Measurements from ENCODE around the gene KCNMA1. TPM values are rescaled to one million over a fixed set of nuclear protein-coding genes. Genes with fewer than 3 reads are reported as not detected.

The KCNMA1 gene
- total RNA-seq, 4 donors from 2014 or later: 146 to 300 (median 265) TPM

DNA sequence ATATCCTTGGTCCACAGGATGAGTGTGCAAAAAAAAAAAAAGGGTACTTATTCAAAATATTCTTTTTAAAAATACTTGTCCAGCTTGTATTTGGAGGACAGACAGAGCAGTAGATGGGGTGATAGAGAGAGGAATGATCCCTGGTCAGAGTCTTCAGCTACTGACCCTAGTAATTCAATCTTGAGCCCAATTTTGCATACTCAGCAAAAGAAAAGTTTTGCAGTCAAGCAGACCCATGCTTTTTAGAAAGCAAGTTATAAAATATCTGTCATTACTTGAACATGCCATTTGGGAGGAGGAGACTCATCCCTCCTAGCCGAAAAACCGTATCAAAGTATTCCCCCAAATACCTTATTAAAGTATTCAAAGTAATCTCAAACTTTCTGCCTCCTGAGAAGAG is 585.0 kb downstream of the KCNMA1 start:
- H3K27me3 ChIP-seq: no peaks in the 10 kb centered on the region
- no peak for DNase-seq (ENCODE audit: extremely low spot score)
- intact Hi-C loops (cut with DNase I): no loop called here
- H3K36me3 ChIP-seq: no peaks in the 10 kb centered on the region
- no peaks in the 10 kb centered on the region for H3K9me3 ChIP-seq
- no peaks in the 10 kb centered on the region for H3K4me1 ChIP-seq
- H3K27ac ChIP-seq (replicated peaks in 1 of 4): no peak overlapping the region
- 97% methylated on average over 2 of the region's 2 CpGs for WGBS
- H3K4me3 ChIP-seq: no peak overlapping the region
- TF ChIP-seq, protein P1, sequence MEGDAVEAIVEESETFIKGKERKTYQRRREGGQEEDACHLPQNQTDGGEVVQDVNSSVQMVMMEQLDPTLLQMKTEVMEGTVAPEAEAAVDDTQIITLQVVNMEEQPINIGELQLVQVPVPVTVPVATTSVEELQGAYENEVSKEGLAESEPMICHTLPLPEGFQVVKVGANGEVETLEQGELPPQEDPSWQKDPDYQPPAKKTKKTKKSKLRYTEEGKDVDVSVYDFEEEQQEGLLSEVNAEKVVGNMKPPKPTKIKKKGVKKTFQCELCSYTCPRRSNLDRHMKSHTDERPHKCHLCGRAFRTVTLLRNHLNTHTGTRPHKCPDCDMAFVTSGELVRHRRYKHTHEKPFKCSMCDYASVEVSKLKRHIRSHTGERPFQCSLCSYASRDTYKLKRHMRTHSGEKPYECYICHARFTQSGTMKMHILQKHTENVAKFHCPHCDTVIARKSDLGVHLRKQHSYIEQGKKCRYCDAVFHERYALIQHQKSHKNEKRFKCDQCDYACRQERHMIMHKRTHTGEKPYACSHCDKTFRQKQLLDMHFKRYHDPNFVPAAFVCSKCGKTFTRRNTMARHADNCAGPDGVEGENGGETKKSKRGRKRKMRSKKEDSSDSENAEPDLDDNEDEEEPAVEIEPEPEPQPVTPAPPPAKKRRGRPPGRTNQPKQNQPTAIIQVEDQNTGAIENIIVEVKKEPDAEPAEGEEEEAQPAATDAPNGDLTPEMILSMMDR (IDR thresholded peaks at IDR 0.05): no peak
- no peak for TF ChIP-seq POLR2AphosphoS5 (IDR thresholded peaks at IDR 0.05)

DNA sequence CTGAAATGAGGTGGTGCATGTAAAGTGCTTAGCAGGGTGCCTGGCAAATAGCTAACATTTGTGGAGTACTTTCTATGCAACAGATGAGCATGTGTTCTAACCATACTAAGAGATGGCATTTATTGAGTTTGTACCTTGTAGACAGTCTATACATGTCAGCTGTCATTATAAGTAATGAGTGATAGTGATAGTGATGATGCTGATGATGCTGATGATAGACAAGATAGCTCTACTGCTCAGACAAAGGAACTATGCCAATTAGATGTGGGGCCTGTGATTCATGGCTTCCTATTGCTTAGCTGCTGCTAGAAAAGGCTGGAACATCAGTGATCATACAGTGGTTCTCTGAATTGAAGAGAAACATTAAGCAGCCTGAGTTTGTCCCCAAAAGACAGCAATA is 585.8 kb downstream of the KCNMA1 start:
- Histone ChIP-seq H3K36me3 (no peaks in the 10 kb centered on the region), H3K27ac (replicated peaks in 1 of 4) (no peak overlapping the region), H3K9me3 (no peaks in the 10 kb centered on the region), H3K27me3 (no peaks in the 10 kb centered on the region), H3K4me3 (no peak overlapping the region), H3K4me1 (peaks cover 0 to 5% (median 5%) of the 10 kb centered on the region in 4 donors)
- intact Hi-C loops (cut with DNase I): no loop called here
- no peak for DNase-seq (ENCODE audit: extremely low spot score)
- TF ChIP-seq, protein P1 (IDR thresholded peaks at IDR 0.05): no peak
- no peak for TF ChIP-seq POLR2A (IDR thresholded peaks at IDR 0.05; ENCODE audit: low read depth)
- TF ChIP-seq EP300 (IDR thresholded peaks at IDR 0.05): no peak
- no peak for TF ChIP-seq POLR2AphosphoS5 (IDR thresholded peaks at IDR 0.05)

DNA sequence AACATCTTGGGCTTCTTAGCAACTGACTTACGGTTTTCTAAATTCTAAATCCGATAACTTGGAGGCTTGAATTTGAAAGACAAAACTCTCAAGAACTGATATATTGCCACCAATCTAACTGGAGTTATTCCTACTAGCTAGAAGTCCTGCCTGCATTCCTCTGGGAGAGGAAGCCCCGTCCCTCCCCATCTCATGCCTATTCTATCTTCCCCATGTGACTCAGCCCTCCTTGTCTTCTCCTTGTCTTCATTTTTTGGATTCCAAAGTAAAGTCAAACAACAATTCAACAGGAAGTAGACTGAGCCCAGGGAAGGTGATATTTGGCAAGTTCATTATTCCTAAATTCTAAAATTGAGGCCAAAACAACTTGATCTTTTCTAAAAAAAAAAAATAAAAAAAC is 587.7 kb downstream of the KCNMA1 start:
- peaks cover 0 to 13% (median 7%) of the 10 kb centered on the region in 4 donors for H3K4me1 ChIP-seq

DNA sequence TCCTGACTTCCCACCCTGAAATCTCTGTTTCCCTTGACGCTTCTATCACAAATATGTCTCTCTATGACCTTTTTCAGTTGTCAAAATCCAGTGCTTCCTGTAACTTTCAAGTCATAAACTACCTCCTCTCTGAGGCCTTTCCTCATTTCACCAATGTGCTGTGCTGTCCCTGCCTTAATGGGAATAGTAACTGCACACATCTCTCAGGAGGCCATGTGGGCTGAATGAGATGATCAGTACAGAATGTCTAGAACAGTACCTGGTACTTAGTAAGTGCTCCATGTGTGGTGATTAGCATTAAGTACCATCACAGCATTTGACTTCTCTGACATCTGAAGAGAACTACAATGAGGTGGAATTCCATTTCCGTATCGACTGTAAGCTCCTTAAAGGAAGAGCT is 588.5 kb downstream of the KCNMA1 start:
- Histone ChIP-seq H3K27me3 (no peaks in the 10 kb centered on the region), H3K36me3 (no peaks in the 10 kb centered on the region), H3K4me1 (peaks cover 0 to 15% (median 7%) of the 10 kb centered on the region in 4 donors), H3K4me3 (no peak overlapping the region), H3K9me3 (no peaks in the 10 kb centered on the region), H3K27ac (replicated peaks in 1 of 4) (no peak overlapping the region)
- 89% methylated on average over 3 of the region's 3 CpGs for WGBS
- intact Hi-C loops (cut with DNase I): no loop called here
- TF ChIP-seq, protein P1 (IDR thresholded peaks at IDR 0.05): no peak
- no peak for TF ChIP-seq EP300 (IDR thresholded peaks at IDR 0.05)
- TF ChIP-seq POLR2AphosphoS5 (IDR thresholded peaks at IDR 0.05): no peak
- no peak for TF ChIP-seq POLR2A (IDR thresholded peaks at IDR 0.05; ENCODE audit: low read depth)
- DNase-seq (ENCODE audit: extremely low spot score): no peak

More for the DNA sequence above, 587.7 kb downstream of the KCNMA1 start:
- Histone ChIP-seq H3K4me3 (no peak overlapping the region), H3K27me3 (no peaks in the 10 kb centered on the region), H3K36me3 (no peaks in the 10 kb centered on the region), H3K9me3 (no peaks in the 10 kb centered on the region), H3K27ac (replicated peaks in 1 of 4) (no peak overlapping the region)
- WGBS: 81% methylated on average over 3 of the region's 3 CpGs
- TF ChIP-seq, protein P1 (IDR thresholded peaks at IDR 0.05): no peak
- TF ChIP-seq EP300 (IDR thresholded peaks at IDR 0.05) (no peak), POLR2A (IDR thresholded peaks at IDR 0.05; ENCODE audit: low read depth) (no peak), POLR2AphosphoS5 (IDR thresholded peaks at IDR 0.05) (no peak)
- intact Hi-C loops (cut with DNase I): no loop called here
- DNase-seq (ENCODE audit: extremely low spot score): no peak

DNA sequence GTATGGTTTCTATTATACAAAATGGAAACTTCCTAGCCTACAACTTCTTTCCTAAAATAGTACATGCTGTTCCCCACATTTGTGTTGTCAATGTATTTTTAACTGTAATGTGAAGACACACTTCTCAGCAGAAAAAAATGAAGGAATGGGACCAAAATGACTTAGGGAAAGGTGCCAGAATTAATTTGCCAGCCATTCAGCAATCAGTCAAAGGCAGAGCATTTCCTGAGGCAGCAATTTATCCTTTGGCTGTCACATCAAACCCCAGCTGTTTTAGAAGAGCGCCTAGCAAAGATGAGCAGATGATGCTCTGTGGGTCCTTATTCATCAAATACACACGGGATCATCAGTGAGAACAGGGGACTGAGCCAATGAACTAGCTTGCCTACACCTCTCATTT is 592.5 kb downstream of the KCNMA1 start:
- Histone ChIP-seq H3K9me3 (no peaks in the 10 kb centered on the region), H3K27me3 (no peaks in the 10 kb centered on the region), H3K4me1 (peaks cover 0 to 15% (median 11%) of the 10 kb centered on the region in 4 donors), H3K27ac (replicated peaks in 1 of 4) (no peak overlapping the region), H3K4me3 (no peak overlapping the region), H3K36me3 (no peaks in the 10 kb centered on the region)
- no peak for TF ChIP-seq EP300 (IDR thresholded peaks at IDR 0.05)
- no peak for TF ChIP-seq POLR2A (IDR thresholded peaks at IDR 0.05; ENCODE audit: low read depth)
- no peak for TF ChIP-seq POLR2AphosphoS5 (IDR thresholded peaks at IDR 0.05)
- TF ChIP-seq, protein P1 (IDR thresholded peaks at IDR 0.05): no peak
- intact Hi-C loops (cut with DNase I): no loop called here
- no peak for DNase-seq (ENCODE audit: extremely low spot score)
- WGBS: 86% methylated on average over 2 of the region's 2 CpGs
